Stimulated activated CD4-positive, alpha-beta T cell treated with anti-CD3 and anti-CD28 coated beads, TNF-alpha, amount 100 ng/mL, for 48 hours (primary cell): ENCODE results near the gene ZNF506.
A peak's percentile ranks its signal among the peaks of the same experiment; 100 is the strongest.
"Not testable (repeated sequence)": the region's sequence is repeated elsewhere in the genome, so short reads cannot be mapped to it uniquely, and the experiment has no call there.

Experiments used
- DNase-seq, 3 donors: peaks; one replicate each; pipeline ENCODE4 v3.0.0-alpha.2; 2020; ENCODE audit warnings: low read depth in 3 of 3

The ZNF506 gene

DNA sequence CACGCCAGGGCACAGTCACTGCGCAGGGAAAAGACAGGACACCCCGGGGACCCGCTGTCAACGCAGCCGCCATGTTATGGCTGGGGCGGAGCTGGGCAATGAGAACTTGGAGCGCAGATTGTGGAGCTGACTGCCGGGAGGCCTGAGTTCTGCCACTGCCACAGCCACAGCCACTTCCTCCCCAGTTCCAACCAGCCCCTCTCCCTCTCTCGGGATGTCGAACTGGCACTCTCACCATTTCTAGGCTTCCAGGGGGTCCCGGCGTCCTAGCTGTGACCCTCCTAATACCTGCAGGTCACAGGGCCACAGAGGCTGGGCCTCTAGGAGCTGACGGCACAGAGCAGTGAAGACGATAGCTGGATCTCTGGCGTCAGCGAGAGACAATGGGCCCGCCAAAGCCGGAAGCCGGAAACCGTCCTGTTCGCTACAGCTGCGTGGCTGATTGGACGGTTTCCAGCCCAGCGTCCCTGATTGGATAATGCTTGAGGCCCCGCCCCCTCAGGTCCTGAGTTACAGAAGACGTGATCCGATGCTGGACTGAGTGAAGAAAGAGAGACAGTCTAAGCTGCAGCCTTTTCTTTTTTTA, at the start of gene ZNF506:
ZNF506 (minus strand) TSS at position 385 of the 586 bp plus-strand sequence; CDS start at position 238, 147 bp downstream.
- DNase-seq, result peak; percentile 96 to 97 (median 96)

DNA sequence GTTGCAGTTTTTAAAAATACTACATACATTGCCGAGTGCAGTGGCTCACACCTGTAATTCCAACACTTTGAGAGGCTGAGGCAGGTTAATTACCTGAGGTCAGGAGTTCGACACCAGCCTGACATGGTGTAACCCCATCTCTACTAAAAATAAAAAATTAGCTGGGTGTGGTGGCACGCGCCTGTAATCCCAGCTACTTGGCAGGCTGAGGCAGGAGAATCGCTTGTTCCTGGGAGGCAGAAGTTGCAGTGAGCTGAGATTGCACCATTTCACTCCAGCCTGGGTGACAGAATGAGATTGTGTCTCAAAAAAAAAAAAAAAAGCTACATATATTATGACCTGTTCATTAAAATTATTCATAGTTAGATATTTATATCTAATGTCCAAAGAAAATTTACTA, 48.5 kb upstream of the ZNF506 start:
- DNase-seq, result not testable (repeated sequence)

DNA sequence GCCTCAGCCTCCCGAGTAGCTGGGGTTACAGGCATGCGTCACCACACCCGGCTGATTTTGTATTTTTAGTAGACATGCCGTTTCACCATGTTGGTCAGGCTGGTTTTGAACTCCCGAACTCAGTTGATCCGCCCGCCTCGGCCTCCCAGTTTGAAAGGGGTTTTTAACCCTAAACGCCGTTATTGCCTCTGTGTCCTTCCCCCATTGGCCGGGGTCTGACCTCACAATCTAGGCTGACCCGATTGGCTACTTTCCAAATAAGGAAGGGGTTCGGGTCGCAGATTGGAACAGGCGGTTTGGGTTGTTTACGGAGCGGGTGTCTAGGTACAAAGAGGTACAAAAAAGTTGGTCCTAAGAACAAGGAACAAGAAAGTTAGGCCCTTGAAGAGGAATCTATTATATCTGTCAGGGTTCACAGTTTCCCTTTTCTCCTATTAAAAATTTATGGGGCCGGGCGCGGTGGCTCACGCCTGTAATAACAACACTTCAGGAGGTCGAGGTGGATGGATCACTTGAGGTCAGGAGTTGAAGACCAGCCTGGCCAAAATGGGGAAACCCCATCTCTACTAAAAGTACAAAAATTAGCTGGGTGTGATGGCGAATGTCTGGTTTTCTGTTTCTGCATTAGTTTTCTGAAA, 45.2 kb upstream of the ZNF506 start:
- DNase-seq, result peak in 2 of 3 donors; percentile 16 to 36

DNA sequence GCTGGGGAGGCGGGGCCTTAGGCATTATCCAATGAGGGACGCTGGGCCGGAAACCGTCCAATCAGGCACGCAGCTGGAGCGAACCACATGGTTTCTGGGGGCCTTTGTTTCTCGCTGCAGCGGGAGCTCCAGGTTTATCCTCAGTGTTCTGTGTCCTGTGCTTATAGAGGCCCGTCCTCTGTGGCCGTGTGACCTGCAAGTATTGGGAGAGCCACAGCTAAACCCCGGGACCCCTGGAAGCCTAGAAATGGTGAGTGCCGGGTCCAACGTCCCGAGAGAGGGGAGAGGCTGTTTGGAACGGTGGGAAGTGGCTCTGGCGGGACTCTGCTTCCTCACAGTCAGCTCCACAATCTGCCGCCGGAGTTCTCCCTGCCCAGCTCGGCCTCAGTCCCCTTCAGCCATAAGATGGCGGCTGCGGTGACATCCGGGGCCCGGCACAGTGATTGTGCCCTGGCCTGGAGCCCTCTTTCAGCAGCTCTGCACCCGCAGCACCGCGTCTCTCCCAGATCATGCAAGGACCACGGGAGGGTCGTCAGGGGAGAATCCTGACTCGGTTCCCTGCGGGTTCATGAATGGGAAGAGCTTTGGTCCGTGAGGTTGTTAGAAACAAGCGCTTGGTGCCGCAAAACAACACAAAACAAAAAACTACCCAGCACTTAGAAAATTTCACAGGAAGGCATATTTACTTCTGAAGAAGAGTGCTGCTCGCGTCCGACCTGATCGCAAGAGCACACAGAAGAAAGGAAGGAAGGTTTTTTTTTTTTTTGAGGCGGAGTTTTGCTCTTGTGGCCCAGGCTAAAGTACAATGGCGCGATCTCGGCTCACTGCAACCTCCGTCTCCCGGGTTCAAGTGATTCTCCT, 44.4 kb upstream of the ZNF506 start, which contains the start of gene ZNF253:
ZNF253 (plus strand) TSS at position 133 of the 861 bp plus-strand sequence; CDS start at position 248, 115 bp downstream.
- peak; percentile 91 to 95 (median 92) for DNase-seq

DNA sequence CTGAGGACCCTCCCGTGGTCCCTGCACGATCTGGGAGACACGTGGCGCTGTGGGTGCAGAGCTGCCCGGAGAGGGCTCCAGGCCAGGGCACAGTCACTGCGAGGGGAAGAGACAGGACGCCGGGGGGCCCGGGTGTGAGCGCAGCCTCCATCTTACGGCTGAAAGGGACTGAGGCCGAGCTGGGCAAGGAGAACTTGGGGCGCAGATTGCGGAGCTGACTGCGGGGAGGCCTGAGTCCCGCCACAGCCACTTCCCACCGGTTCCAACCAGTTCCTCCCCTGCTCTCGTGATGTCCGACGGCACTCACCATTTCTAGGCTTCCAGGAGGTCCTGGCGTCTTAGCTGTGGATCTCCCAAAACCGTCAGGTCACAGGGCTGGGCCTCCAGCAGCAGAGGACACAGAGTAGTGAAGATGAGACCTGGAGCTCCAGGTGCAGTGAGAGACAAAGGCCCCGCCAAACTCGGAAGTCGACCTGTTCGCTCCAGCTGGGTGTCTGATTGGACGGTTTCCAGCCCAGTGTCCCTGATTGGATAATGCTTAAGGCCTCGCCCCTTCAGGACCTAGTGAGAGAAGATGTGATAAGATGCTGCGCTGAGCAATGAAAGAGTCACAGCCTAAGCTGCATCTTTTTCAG, 39.3 kb upstream of the ZNF506 start:
- DNase-seq, result peak in 2 of 3 donors; percentile 40 to 51

DNA sequence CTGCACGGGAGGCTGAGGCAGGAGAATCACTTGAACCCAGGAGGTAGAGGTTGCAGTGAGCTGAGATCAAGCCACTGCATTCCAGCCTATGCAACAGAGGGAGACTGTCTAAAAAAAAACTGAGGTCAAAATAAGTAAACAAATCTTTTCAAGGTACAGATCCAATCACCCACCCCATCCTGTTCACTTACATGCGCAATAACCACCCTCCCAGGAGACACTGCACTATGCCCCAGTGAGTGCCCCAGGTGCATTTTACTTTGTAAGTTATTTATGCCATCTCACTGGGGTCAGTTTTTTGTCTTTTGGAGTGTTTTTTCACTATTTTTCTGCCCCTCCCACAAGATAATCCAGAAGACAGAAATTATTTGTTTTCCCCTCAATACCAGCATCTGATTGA, 37.2 kb upstream of the ZNF506 start:
- DNase-seq, result no peak

DNA sequence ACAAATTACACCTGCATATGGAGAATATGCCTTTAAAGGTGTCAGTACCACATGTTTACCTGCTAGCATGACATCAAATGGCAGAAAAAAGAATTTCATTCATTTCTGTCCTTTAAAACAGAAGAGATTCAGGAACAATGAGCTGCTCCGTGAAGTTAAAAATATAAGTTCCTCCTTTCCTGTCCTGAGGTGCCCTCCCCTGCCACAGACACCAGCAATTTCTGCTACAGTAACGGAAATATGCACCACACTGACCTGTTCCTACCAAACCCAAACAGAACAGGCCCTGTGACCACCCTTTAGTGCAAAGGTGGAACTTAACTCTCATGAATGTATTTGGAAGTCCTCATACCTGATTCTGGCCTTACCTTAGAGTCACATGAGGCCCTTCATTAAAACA, 30.2 kb upstream of the ZNF506 start:
- not testable (repeated sequence) for DNase-seq

DNA sequence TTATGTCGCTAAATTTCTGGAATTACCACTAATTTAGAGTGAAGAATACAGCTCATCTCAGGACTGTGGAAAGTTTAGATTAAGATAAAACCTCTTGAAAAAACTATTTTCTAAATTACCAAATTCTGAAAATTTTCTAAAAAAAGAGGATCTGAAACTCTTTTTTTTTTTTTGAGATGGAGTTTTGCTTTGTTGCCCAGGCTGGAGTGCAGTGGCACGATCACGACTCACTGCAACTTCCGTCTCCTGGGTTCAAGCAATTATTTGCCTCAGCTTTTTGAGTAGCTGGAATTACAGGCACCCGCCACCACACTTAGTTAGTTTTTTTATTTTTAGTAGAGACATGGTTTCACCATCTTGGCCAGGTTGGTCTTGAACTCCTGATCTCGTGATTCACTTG, 27.5 kb upstream of the ZNF506 start:
- no peak for DNase-seq

DNA sequence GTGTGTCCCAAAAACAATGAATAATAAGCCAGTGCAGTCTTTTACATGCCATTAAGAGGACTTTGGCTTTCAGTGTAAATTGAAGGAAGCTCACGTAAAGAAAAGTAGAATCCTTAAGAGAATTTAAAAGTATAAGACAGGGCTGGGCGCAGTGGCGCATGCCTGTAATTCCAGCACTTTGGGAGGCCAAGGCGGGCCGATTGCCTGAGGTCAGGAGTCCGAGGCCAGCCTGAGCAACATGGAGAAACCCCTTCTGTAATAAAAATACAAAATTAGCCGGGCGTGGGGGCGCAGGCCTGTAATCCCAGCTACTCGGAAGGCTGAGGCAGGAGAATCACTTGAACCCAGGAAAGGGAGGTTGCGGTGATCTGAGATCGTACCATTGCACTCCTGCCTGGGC, 26.2 kb upstream of the ZNF506 start:
- no peak for DNase-seq

DNA sequence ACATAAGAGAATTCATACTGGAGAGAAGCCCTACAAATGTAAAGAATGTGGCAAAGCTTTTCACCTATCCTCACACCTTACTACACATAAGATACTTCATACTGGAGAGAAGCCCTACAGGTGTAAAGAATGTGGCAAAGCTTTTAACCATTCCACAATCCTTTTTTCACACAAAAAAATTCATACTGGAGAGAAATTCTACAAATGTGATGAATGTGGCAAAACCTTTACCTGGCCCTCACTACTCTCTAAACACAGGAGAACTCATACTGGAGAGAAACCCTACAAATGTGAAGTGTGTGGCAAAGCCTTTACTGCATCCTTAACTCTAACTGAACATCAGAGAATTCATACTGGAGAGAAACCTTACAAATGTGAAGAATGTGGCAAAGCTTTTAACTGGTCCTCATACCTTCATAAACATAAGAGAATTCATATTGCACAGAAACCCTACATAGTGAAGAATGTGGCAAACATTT, 14.0 kb upstream of the ZNF506 start:
- no peak for DNase-seq

DNA sequence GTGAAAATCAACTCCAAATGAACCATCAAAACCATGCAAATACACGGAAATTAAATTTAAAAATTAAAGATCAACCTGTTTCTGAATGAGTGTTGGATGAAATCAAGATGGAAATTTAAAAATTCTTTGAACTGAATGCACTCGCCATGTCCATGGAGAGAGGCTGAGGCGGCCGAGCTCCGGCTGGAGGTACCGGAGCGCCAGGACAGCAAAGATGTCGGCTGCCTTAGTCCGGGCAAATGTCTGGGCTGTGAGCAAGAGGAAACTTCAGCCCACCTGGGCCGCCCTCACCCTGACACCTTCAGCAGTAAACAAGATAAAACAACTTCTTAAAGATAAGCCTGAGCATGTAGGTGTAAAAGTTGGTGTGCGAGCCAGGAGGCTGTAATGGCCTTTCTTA, 5.3 kb upstream of the ZNF506 start:
- DNase-seq, result no peak

DNA sequence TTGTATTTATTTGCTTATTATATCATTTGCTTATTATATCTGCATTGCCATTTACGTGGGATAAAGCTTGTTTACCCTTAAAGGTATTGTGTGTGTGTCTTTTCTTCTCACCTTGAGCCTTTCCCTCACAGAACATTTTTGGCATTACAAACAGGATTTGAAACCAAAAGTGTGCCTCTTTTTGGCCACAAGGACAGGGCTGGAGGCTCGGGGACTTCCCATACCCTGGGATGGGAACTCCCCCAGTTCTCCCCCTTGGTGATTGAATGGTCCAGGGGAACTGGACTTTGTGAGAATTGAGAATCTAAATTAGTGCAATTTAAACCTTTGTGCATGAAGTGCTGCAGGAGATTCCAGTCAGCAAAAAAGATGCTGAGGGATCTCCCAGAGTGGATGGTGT, 2.4 kb upstream of the ZNF506 start:
- DNase-seq, result no peak

DNA sequence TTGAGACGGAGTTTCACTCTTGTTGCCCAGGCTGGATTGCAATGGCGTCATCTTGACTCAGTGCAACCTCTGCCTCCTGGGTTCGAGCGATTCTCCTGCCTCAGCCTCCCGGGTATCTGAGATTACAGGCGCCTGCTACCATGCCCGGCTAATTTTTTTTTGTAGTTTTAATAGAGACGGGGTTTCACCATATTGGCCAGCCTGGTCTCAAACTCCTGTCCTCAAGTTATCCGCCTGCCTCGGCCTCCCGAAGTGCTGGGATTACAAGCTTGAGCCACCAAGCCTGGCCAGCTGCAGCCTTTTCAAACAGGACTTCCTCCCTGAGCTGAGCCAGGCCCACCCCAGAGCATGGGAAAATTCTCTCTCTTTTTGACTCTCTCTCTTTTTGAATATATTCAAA, 426 bp upstream of the ZNF506 start:
- DNase-seq, result not testable (repeated sequence)

DNA sequence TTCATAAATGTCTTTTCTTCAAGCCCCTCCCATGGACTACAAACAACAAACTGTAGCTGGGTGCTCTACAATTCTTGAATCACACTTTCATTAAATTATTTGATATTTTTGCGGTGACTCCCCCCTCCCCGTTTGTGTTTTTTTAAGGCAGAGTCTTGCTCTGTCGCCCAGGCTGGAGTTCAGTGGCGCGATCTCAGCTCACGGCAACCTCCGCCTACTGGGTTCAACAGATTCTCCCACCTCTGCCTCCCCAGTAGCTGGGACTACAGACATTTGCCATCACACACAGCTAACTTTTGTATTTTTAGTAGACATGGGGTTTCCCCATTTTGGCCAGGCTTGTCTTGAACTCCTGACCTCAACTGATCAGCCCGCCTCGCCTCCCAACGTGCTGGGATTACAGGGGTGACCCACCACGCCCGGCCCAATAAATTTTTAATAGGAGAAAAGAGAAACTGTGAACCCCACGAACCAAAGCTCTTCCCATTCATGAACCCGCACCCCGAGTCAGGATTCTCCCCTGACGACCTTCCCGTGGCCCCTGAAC, 703 bp downstream of the ZNF506 start:
- no peak for DNase-seq

DNA sequence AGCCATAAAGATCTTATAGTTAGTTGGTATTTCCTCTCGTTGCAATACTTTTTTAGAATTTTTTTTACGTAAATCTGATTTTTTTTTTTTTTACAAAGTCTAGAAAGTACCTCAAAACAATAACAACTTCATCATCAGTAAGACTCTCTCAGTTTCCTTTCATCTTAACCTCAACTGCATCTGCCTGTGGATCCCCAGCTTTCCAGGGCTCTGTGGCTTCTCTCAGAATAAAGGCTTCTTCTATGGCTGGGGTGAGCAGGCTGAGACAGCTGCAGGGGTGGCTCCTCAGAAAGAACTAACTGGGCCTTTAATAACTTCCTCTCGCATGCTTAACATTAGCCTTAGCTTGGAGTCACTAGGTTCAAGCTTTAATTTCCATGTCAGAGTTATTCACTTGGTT, 4.2 kb downstream of the ZNF506 start:
- DNase-seq, result peak; percentile 16 to 63 (median 22)

DNA sequence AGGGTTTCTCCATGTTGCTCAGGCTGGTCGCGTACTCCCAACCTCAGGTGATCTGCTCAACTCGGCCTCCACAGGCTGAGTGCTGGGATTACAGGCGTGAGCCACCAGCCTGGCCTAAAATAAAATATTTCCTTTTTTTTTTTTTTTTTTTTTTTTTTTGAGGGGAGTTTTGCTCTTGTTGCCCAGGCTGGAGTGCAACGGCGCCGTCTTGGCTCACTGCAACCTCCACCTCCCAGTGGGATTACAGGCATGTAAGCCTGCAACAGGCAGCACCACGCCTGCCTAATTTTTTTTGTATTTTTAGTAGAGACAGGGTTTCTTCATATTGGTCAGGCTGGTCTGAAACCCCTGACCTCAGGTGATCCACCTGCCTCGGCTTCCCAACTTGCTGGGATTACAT, 4.9 kb downstream of the ZNF506 start:
- no peak for DNase-seq

DNA sequence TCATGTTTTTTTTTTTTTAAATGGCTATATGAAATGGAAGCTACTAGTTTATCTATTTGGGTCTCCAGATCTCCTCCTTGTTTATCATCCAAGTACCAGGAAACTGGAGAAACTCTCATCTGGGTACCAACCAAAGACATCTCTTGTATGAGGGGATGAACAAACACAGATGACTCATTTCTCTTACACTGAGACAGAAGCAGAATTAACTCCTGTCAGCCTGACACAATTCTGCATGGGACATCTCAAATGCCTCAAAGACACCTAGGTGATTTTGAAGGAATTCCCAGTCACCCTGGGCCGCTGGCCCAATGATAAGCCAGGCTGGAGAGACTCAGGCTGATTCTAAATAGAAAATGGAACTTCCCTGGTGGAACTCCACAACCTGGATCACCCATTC, 9.6 kb downstream of the ZNF506 start:
- not testable (repeated sequence) for DNase-seq

DNA sequence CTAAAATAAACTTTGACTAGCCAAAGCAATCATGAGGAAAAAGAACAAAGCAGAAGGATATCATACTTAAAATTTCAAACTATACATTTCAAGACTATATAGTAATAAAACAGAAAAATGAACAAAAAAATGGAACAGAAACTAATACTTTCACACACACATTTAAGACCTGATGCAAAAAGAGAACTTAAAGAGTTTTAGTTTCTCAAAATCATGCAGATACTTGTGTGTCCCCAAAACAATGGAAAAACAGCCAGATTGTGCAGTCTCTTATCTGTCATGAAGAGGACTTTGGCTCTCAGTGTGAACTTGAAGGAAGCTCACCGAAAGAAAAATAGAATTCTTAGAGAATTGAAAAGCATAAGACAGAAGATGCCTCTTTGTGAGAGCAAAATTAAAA, 16.1 kb downstream of the ZNF506 start:
- no peak for DNase-seq

DNA sequence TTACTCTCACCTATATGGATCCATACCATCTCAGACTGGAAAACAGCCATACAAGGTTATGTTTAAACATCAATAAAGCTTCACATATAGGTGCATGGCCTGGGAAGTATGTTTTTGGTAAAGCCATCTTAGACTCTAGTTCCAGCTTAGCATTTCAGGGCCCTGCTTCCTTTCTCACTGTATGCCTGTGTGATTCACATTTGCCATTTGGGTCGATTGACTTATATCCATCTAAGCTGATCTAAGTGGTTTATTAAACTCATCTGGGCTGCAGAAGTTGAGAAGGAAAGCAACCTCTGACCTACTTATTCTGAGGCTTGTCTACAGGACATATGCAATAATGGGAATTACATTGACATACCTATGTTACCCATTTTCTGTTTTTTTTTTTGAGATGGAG, 33.5 kb downstream of the ZNF506 start:
- no peak for DNase-seq

DNA sequence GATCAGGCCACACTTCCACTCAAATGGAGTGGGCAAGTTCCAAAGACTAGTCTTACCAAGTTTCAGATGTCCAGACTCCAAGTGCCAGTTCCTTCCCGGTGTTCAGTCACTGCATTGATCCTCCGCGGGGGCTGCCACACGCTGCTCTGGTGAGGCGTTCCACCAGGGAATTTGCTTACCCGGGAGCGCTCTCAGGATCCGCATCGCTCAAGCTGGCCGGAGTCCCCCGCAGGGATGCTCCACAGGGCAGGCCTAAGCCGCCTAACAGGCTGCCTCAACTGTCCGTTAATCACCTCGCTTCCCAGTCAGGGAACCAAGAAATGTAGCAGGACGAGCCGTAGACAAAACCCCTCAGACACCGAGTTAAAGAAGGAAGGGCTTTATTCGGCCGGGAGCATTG, 36.1 kb downstream of the ZNF506 start:
- DNase-seq, result not testable (repeated sequence)

DNA sequence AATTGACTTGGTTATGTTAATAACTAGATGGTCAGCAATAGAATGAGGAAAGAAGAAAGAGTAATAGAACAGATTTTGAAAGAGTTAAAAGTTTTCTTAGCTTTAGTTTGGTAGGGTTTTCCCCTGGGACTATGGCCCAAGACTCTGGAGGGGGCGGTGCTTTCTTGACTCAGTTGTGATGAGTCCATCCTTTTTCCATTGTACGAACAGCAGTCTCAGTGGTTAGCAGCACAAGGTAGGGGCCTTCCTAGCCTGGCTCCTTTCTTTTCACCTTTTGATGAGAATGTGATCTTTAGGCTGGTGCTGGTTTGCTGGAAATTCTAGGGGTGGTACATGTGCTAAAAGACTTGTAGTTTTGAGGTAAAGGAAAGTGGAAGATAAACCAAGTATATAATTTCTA, 38.8 kb downstream of the ZNF506 start:
- peak; percentile 25 to 44 (median 27) for DNase-seq

DNA sequence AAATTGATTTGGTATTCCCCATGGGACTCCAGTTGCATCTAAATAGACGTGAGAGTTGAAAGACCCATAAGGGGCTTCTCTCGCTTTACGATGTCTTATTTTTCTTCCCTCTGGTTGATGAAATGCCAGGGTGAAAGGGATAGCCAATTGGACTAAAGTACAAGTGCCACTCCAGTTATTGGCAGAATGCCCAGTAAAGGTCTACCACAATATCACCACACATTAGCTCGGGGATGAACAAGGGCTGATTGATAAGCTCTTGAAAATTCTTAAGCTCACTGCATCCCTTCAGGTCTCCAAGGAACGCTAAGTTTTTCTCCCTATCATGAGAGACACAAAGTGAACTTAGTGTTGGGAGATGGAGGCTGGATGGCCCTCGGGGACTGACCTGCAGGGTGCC, 39.8 kb downstream of the ZNF506 start:
- DNase-seq, result not testable (repeated sequence)
